ENCODE results near the gene TJP1.

DNA sequence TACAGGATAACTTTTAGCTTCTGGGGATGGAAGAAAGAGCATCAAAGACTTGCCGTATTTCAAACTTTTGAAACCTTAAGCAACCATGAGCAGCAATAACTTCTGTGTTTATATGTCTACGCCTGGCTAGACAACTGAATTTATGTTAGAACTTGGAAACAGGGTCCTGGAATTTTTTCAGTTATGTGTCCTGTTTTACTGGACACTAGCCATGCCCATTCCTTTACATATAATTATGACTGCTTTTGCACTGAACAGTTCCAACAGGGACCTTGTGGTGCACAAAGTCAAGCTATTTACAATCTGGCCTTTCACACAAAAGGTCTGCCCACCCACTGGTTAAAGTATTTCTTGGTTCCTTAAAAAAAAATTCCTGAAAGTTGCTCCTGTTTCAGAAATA is 37.1 kb downstream of the TJP1 start:
- TF ChIP-seq, protein P1, sequence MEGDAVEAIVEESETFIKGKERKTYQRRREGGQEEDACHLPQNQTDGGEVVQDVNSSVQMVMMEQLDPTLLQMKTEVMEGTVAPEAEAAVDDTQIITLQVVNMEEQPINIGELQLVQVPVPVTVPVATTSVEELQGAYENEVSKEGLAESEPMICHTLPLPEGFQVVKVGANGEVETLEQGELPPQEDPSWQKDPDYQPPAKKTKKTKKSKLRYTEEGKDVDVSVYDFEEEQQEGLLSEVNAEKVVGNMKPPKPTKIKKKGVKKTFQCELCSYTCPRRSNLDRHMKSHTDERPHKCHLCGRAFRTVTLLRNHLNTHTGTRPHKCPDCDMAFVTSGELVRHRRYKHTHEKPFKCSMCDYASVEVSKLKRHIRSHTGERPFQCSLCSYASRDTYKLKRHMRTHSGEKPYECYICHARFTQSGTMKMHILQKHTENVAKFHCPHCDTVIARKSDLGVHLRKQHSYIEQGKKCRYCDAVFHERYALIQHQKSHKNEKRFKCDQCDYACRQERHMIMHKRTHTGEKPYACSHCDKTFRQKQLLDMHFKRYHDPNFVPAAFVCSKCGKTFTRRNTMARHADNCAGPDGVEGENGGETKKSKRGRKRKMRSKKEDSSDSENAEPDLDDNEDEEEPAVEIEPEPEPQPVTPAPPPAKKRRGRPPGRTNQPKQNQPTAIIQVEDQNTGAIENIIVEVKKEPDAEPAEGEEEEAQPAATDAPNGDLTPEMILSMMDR (optimal IDR thresholded peaks at IDR 0.05 in 1 of 3, IDR thresholded peaks at IDR 0.05 in 1 of 3, conservative IDR thresholded peaks at IDR 0.05 in 1 of 3; ENCODE audit: extremely low read depth in 1 of 3, insufficient read depth in 2 of 3, low read length in 3 of 3) = no peak
- no peak for TF ChIP-seq EZH2 (IDR thresholded peaks at IDR 0.05; ENCODE audit: low read length)
